Calu3 (cell line): Measurements from ENCODE around the gene GPATCH2L. TPM values are rescaled to one million over a fixed set of nuclear protein-coding genes. Genes with fewer than 3 reads are reported as not detected.

ENCODE experiments used
- BruUV-seq: library from RNA; stranded (reverse); fragments of 400-500 nt; replicated peaks from 2 replicates; lab custom pipeline; 2021; lab: Mats Ljungman, UMichigan
- CTCF ChIA-PET: fragments of 300-600 bp; sonication (Branson Sonifier 250); formaldehyde crosslinking; loops from one replicate; lab custom pipeline; 2022; ENCODE audit warnings: antibody characterized with exemption; lab: Charles Lee
- DNase-seq: peaks from one replicate; pipeline ENCODE4 v3.0.0; 2022
- H3K27ac Mint-ChIP-seq: one replicate; pipeline ENCODE4 v1.8.0; 2022; ENCODE audit warnings: mixed read lengths; ENCODE audit not compliant: unreplicated experiment
- H3K27me3 Mint-ChIP-seq: one replicate; pipeline ENCODE4 v1.8.0; 2022; ENCODE audit warnings: mixed read lengths; ENCODE audit not compliant: unreplicated experiment
- H3K36me3 Mint-ChIP-seq: one replicate; pipeline ENCODE4 v1.8.0; 2022; ENCODE audit warnings: mild to moderate bottlenecking, moderate library complexity, mixed read lengths; ENCODE audit not compliant: insufficient read depth, unreplicated experiment
- H3K4me1 Mint-ChIP-seq: one replicate; pipeline ENCODE4 v1.8.0; 2022; ENCODE audit warnings: mild to moderate bottlenecking, low read depth, mixed read lengths; ENCODE audit not compliant: unreplicated experiment
- H3K4me3 Mint-ChIP-seq: one replicate; pipeline ENCODE4 v1.8.0; 2022; ENCODE audit warnings: mild to moderate bottlenecking, low read depth, moderate library complexity, mixed read lengths; ENCODE audit not compliant: unreplicated experiment
- H3K9me3 Mint-ChIP-seq: one replicate; pipeline ENCODE4 v1.8.0; 2022; ENCODE audit warnings: low read depth, mixed read lengths; ENCODE audit not compliant: unreplicated experiment
- intact Hi-C: fragments of 100-400 bp; cut with micrococcal nuclease; formaldehyde crosslinking; loops from one replicate; pipeline ENCODE4 v1.10.0; 2022; ENCODE audit not compliant: unreplicated experiment
- total RNA-seq: library from RNA; stranded (reverse); gene quantifications from 2 replicates; pipeline ENCODE4 v1.2.3, GENCODE V29; 2022
- TF ChIP-seq, protein P1 (sequence below): fragments of 200-600 bp; IDR thresholded peaks from one replicate; pipeline ENCODE4 v1.8.0; 2022; ENCODE audit warnings: antibody characterized with exemption; ENCODE audit not compliant: unreplicated experiment

Gene GPATCH2L
- total RNA-seq, 1 experiment from 2014 or later: 62.4 TPM

DNA sequence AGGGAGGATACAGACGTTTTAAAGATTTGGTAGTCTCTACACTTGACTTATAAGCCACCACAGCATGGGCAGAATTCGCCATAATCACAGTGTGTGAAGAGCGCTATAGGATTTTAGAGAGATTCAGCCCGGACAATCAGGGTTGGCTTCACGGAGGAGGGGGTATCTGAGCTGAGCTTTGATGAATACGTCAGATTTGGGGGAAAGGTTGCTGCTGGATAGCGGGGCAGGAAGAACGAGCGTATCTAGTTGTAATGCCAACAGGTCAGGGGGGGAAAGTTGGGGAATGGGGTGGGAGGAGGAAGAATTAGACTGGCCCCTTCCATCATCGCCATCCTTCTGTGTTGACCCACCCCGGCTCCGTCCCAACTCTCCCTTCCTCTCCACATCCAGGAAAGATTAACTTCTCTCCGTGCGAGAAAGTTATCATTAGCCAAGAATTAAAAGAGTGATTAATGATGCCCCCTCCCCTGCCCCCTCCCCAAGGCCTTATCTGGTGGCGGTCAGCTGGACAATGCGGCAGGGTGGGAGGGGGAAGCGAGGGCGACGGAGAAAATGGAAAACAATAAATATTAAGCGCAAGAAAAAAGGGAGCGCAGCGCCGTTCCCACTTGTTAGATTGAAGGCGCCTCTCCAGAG, 13.5 kb upstream of the GPATCH2L start:
- no peaks in the 10 kb centered on the region for H3K9me3 Mint-ChIP-seq
- TF ChIP-seq, protein P1, sequence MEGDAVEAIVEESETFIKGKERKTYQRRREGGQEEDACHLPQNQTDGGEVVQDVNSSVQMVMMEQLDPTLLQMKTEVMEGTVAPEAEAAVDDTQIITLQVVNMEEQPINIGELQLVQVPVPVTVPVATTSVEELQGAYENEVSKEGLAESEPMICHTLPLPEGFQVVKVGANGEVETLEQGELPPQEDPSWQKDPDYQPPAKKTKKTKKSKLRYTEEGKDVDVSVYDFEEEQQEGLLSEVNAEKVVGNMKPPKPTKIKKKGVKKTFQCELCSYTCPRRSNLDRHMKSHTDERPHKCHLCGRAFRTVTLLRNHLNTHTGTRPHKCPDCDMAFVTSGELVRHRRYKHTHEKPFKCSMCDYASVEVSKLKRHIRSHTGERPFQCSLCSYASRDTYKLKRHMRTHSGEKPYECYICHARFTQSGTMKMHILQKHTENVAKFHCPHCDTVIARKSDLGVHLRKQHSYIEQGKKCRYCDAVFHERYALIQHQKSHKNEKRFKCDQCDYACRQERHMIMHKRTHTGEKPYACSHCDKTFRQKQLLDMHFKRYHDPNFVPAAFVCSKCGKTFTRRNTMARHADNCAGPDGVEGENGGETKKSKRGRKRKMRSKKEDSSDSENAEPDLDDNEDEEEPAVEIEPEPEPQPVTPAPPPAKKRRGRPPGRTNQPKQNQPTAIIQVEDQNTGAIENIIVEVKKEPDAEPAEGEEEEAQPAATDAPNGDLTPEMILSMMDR: no peak
- H3K27ac Mint-ChIP-seq: no peak overlapping the region
- peaks cover 80% of the 10 kb centered on the region for H3K27me3 Mint-ChIP-seq
- H3K4me3 Mint-ChIP-seq: no peak overlapping the region
- no peaks in the 10 kb centered on the region for H3K4me1 Mint-ChIP-seq
- no peaks in the 10 kb centered on the region for H3K36me3 Mint-ChIP-seq
- no TSS peak for BruUV-seq
- no peak for DNase-seq
- intact Hi-C loops: no loop called here
- CTCF ChIA-PET: interaction anchor here (0.7 kb wide), 1 partner anchor 390 kb away, joined by 4 read pairs; no protein-coding TSS in a partner anchor

DNA sequence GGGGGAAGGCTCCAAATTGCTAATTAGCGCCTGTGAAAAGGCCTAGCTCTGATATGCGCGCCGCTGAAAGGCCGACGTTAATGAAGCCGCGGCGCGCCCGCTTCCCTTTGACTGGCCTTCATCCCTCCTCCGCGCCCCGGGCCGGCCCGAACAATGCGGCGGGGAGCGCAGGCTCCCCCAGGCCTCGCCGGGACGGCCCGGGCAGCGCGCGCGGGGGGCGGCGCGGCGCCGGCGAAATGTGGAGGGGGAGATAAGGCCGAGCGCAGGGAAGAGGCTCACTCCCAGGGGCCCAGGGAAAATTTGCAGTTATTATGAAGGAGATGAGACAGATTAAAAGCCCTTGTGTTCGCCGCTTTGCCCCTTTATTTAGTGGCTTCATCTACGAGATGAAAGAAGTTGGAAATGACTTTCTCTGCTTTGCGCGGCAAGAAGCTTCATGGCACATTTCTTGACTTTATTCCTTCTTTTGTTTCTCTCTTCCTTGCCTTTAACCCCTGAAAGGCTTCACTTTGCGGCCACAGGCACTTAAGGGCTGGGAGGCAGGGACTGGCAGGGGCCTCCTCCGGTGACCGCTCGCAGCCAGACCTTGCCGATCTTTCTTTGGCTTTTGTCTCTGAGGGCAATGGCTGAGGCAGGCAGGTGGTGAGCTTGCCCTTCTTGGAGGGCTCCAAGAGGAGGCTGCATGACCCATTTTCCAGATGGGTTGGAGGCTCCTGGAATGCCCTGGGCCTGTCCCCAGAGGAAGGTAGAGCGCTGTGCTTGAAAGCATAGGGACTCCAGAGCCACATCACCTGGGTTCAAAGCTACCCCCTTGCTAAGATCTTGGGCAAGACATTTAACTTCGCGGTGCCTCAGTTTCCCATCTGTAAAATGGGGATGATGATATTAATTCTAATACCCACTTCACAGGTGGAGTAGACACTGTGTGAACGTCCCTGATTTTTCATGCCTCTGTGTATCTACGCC, 12.7 kb upstream of the GPATCH2L start:
- H3K4me1 Mint-ChIP-seq: no peaks in the 10 kb centered on the region
- TF ChIP-seq, protein P1: no peak
- CTCF ChIA-PET: no interaction called here
- no peak overlapping the region for H3K4me3 Mint-ChIP-seq
- no peak for DNase-seq
- BruUV-seq: no TSS peak
- intact Hi-C loops: no loop called here
- no peaks in the 10 kb centered on the region for H3K36me3 Mint-ChIP-seq
- no peak overlapping the region for H3K27ac Mint-ChIP-seq
- peaks cover 72% of the 10 kb centered on the region for H3K27me3 Mint-ChIP-seq
- H3K9me3 Mint-ChIP-seq: no peaks in the 10 kb centered on the region

DNA sequence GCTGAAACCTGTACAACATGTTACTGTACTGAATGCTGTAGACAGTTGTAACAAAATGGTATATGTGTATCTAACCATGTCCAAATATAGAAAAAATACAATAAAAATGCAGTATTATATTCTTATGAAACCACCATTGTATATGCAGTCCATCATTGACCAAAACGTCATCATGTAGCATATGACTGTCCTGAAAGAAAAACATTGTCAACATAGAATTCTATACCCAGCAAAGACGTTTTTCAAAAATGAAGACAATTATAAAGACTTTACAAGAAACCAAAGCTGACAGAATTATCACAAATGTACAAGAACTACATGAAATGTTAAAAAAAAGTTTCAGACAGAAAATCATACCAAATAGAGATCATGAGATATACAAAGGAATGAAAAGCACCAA, 8.1 kb upstream of the GPATCH2L start:
- CTCF ChIA-PET: no interaction called here
- H3K27me3 Mint-ChIP-seq: peaks cover 26% of the 10 kb centered on the region
- H3K4me3 Mint-ChIP-seq: no peak overlapping the region
- intact Hi-C loops: no loop called here
- no peak for DNase-seq
- no peaks in the 10 kb centered on the region for H3K4me1 Mint-ChIP-seq
- BruUV-seq: no TSS peak
- H3K36me3 Mint-ChIP-seq: no peaks in the 10 kb centered on the region
- H3K27ac Mint-ChIP-seq: no peak overlapping the region
- H3K9me3 Mint-ChIP-seq: no peaks in the 10 kb centered on the region
- TF ChIP-seq, protein P1: no peak

DNA sequence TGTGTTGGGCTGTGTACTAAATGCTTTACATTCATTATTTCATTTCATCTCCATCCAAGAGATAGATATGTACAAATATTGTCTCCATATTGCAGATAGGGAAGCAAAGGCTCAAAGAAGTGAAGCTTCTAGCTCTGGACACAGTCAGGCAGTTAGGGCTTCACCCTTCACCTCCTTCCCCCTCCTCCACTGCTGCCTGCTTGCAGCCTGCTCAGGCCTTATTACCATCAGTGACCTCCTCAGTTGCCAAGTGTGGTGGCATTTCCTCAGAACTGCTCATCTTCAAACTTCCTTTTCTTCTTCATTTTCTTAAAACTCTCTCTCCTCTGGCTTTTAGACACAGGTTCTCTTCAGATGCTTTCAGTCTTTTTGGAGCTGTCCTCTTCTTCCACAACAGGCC, 4.7 kb upstream of the GPATCH2L start:
- Mint-ChIP-seq H3K4me3 (no peak overlapping the region), H3K9me3 (no peaks in the 10 kb centered on the region), H3K27me3 (no peaks in the 10 kb centered on the region), H3K27ac (no peak overlapping the region), H3K36me3 (peaks cover 8% of the 10 kb centered on the region), H3K4me1 (no peaks in the 10 kb centered on the region)
- no TSS peak for BruUV-seq
- CTCF ChIA-PET: no interaction called here
- intact Hi-C loops: no loop called here
- TF ChIP-seq, protein P1: no peak
- DNase-seq: no peak
